Activated CD4-positive, alpha-beta T cell treated with anti-CD3 and anti-CD28 coated beads for 4 hours (primary cell): Measurements from ENCODE around the gene SLCO2A1.

Source experiments
- DNase-seq, 2 donors: peaks; one replicate each; pipeline ENCODE4 v3.0.0-alpha.2; 2020

SLCO2A1 gene

GRCh38 chr3:133998691-133999241 is 31.0 kb downstream of the SLCO2A1 start:
- DNase-seq, result no peak

- no peak for DNase-seq
These were observed 31.7 kb downstream of the SLCO2A1 start for GRCh38 chr3:133997871-133998635.

- DNase-seq, result no peak
These were observed 32.7 kb downstream of the SLCO2A1 start for GRCh38 chr3:133996996-133997395.

GRCh38 chr3:133996251-133996661 is 33.5 kb downstream of the SLCO2A1 start:
- DNase-seq, result no peak

GRCh38 chr3:133995264-133995663 is 34.5 kb downstream of the SLCO2A1 start:
- no peak for DNase-seq

- no peak for DNase-seq
These were observed 35.4 kb downstream of the SLCO2A1 start for GRCh38 chr3:133994166-133994890.

- no peak for DNase-seq
These were observed 36.6 kb downstream of the SLCO2A1 start for GRCh38 chr3:133992951-133993620.

GRCh38 chr3:133992381-133992780 is 37.3 kb downstream of the SLCO2A1 start:
- no peak for DNase-seq

GRCh38 chr3:133991637-133992036 is 38.1 kb downstream of the SLCO2A1 start:
- DNase-seq, result no peak

GRCh38 chr3:133991209-133991608 is 38.5 kb downstream of the SLCO2A1 start:
- no peak for DNase-seq

- DNase-seq, result no peak
These were observed 39.6 kb downstream of the SLCO2A1 start for GRCh38 chr3:133989936-133990702.

GRCh38 chr3:133988631-133989161 is 41.0 kb downstream of the SLCO2A1 start:
- no peak for DNase-seq

- no peak for DNase-seq
These were observed 41.7 kb downstream of the SLCO2A1 start for GRCh38 chr3:133987948-133988484.

GRCh38 chr3:133987136-133987535 is 42.6 kb downstream of the SLCO2A1 start:
- DNase-seq, result no peak

GRCh38 chr3:133986311-133986710 is 43.4 kb downstream of the SLCO2A1 start:
- no peak for DNase-seq

- DNase-seq, result no peak
These were observed 44.8 kb downstream of the SLCO2A1 start for GRCh38 chr3:133984975-133985374.

GRCh38 chr3:133983576-133984560 is 45.9 kb downstream of the SLCO2A1 start:
- no peak for DNase-seq

- no peak for DNase-seq
These were observed 46.6 kb downstream of the SLCO2A1 start for GRCh38 chr3:133983126-133983525.

GRCh38 chr3:133980550-133980949 is 49.2 kb downstream of the SLCO2A1 start:
- no peak for DNase-seq

- DNase-seq, result no peak
These were observed 49.7 kb downstream of the SLCO2A1 start for GRCh38 chr3:133980035-133980434.

GRCh38 chr3:133979553-133979952 is 50.2 kb downstream of the SLCO2A1 start:
- no peak for DNase-seq
